Measurements from ENCODE around the gene SYK. TPM values are rescaled to one million over a fixed set of nuclear protein-coding genes. Genes with fewer than 3 reads are reported as not detected.

Gene SYK
- total RNA-seq, 1 experiment from 2014 or later: 0.28 TPM

- Histone ChIP-seq H3K9me3 (ENCODE audit: control insufficient read depth, insufficient read depth, low read depth, low read length) (no peaks in the 10 kb centered on the region), H3K36me3 (ENCODE audit: control insufficient read depth, insufficient read depth, low read length) (no peaks in the 10 kb centered on the region), H3K4me3 (ENCODE audit: low read depth in 2 of 2, low read length in 2 of 2) (no peak overlapping the region), H3K4me1 (ENCODE audit: control insufficient read depth, insufficient read depth, low read length) (no peaks in the 10 kb centered on the region), H3K27me3 (ENCODE audit: control insufficient read depth, insufficient read depth, low read length) (no peaks in the 10 kb centered on the region), H3K27ac (ENCODE audit: low read length) (no peak overlapping the region)
- no TSS peak for BruUV-seq (replicated peaks)
- ChIA-PET CTCF (no interaction called here), POLR2A (no interaction called here)
- no peak for ATAC-seq
- intact Hi-C loops (cut with micrococcal nuclease; ENCODE audit: unreplicated experiment): loop anchor here (10.0 kb wide), 2 partner anchors 647 to 727 kb away; no protein-coding TSS in a partner anchor
- TF ChIP-seq CTCF (IDR thresholded peaks at IDR 0.05): peak; percentile 31; the same call in 1 of the 2 replicates
- no peak for TF ChIP-seq SIN3A (IDR thresholded peaks at IDR 0.05; ENCODE audit: borderline replicate concordance, insufficient read depth, low read depth, low read length)
- in situ Hi-C loops (cut with HindIII; ENCODE audit: low pct_unique_long_range_greater_than_20kb, low sequenced_read_pairs): no loop called here
- DNase-seq (ENCODE audit: low read depth, low spot score): no peak
Measured at GRCh38 chr9:90871327-90871935, 69.8 kb downstream of the SYK start.

DNA sequence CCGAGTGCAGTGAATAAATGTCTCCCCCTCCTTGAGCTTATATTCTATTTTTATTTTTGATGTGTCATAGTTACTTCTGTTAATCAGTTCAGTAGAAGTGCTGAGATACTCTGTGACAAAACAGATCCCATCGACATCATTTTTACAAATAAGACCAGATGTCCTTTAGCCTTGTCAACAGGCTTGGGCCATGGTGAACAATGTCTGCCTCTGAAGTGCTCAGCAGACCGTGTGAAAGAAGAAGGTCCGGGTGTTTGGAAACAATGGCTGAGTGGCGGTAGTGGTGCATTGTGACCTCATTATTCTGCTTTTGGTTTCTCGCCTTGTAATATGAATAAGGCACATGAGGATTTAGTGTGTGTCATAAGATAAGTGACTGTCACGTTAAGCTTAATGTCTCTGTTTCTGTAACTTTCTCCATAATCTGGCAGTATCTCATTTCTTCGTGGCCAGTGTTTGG lies 71.2 kb downstream of the SYK start:
- intact Hi-C loops (cut with micrococcal nuclease; ENCODE audit: unreplicated experiment): loop anchor here (10.0 kb wide), 2 partner anchors 648 to 728 kb away; no protein-coding TSS in a partner anchor
- Histone ChIP-seq H3K27ac (ENCODE audit: low read length) (no peak overlapping the region), H3K27me3 (ENCODE audit: control insufficient read depth, insufficient read depth, low read length) (no peaks in the 10 kb centered on the region), H3K4me1 (ENCODE audit: control insufficient read depth, insufficient read depth, low read length) (no peaks in the 10 kb centered on the region), H3K4me3 (ENCODE audit: low read depth in 2 of 2, low read length in 2 of 2) (no peak overlapping the region), H3K9me3 (ENCODE audit: control insufficient read depth, insufficient read depth, low read depth, low read length) (no peaks in the 10 kb centered on the region), H3K36me3 (ENCODE audit: control insufficient read depth, insufficient read depth, low read length) (no peaks in the 10 kb centered on the region)
- DNase-seq (ENCODE audit: low read depth, low spot score) (no peak), ATAC-seq (no peak)
- no TSS peak for BruUV-seq (replicated peaks)
- CTCF ChIA-PET: no interaction called here
- in situ Hi-C loops (cut with HindIII; ENCODE audit: low pct_unique_long_range_greater_than_20kb, low sequenced_read_pairs): no loop called here
- no peak for TF ChIP-seq CTCF (IDR thresholded peaks at IDR 0.05)
- TF ChIP-seq, protein P1, sequence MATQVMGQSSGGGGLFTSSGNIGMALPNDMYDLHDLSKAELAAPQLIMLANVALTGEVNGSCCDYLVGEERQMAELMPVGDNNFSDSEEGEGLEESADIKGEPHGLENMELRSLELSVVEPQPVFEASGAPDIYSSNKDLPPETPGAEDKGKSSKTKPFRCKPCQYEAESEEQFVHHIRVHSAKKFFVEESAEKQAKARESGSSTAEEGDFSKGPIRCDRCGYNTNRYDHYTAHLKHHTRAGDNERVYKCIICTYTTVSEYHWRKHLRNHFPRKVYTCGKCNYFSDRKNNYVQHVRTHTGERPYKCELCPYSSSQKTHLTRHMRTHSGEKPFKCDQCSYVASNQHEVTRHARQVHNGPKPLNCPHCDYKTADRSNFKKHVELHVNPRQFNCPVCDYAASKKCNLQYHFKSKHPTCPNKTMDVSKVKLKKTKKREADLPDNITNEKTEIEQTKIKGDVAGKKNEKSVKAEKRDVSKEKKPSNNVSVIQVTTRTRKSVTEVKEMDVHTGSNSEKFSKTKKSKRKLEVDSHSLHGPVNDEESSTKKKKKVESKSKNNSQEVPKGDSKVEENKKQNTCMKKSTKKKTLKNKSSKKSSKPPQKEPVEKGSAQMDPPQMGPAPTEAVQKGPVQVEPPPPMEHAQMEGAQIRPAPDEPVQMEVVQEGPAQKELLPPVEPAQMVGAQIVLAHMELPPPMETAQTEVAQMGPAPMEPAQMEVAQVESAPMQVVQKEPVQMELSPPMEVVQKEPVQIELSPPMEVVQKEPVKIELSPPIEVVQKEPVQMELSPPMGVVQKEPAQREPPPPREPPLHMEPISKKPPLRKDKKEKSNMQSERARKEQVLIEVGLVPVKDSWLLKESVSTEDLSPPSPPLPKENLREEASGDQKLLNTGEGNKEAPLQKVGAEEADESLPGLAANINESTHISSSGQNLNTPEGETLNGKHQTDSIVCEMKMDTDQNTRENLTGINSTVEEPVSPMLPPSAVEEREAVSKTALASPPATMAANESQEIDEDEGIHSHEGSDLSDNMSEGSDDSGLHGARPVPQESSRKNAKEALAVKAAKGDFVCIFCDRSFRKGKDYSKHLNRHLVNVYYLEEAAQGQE (IDR thresholded peaks at IDR 0.05; ENCODE audit: insufficient read depth in 1 of 2, low read depth in 2 of 2, low read length in 1 of 2): no peak
- no peak for TF ChIP-seq TCF7L2 (IDR thresholded peaks at IDR 0.05; ENCODE audit: low read depth, low read length)
- TF ChIP-seq POLR2AphosphoS5 (IDR thresholded peaks at IDR 0.05; ENCODE audit: low read depth, low read length): no peak
- TF ChIP-seq SIN3A (IDR thresholded peaks at IDR 0.05; ENCODE audit: borderline replicate concordance, insufficient read depth, low read depth, low read length): no peak
- POLR2A ChIA-PET: no interaction called here
